ENCODE measurements around the gene MCF2L.

MCF2L gene

DNA sequence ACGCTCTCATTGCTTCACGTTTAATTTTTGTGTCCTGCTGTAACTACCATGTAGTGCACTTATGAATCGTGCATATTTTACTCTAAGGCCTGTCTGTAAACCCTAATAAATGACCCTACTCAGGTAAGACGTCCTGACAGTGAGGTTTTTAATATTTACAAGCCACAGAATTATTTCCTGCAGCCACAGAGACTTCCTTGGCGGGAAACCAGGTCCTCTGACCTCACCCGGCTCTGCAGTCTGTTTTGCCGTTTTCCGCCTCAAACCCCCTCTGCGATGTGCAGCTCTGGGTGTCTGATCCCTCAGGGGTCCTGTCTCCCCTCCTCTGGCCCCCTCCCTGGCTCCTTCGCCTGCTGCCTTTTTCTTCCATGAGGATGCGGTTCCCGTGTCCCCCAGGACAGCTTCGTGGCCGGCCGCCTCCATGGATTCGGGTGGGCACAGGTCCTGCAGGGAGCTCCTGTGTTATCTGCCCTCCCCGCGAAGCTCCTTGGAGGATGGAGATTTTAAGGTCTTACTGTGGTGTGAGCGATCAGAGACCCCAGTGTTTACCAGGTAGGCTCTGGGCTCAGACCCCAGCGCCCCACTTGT, 66.3 kb downstream of the MCF2L start:
- DNase-seq, result no peak

- no peak for DNase-seq
Measured at GRCh38 chr13:113036401-113036800, 67.4 kb downstream of the MCF2L start.

GRCh38 chr13:113040031-113040430, 71.0 kb downstream of the MCF2L start:
- DNase-seq, result no peak

DNA sequence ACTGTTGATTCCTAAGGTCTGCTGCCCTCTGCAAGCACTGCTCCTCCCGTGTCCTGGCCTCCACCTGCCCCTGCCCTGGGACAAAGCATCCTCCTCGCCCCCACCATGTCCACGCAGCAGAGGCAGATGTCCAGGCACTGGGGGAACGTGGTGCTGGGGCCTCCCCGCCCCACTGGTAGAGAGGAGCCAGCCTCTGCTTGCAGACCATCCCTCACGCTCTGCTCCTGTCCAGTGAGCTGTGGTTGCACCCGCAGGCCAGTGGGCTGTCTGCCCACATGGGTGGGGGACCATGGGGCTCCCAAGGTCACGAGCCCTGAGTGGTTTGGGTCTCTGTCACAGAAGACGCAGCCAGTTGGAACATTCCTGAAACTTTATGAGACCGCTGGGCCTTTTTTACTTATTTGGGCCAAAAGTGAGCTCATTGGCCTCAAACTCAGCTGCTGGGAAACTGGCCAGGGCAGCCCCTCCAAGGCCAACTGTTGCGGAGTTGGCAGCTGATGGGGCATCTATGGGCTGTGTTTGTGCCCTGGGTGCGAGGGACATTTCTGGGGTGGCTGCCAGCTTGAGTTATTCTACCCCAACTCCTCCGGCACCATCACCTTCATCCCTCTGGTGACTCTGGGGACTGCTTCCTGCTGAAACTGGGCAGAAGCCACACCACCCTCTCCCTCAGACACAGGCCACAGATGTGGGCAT, 71.7 kb downstream of the MCF2L start:
- no peak for DNase-seq

GRCh38 chr13:113041293-113041690, 72.3 kb downstream of the MCF2L start:
- no peak for DNase-seq

DNA sequence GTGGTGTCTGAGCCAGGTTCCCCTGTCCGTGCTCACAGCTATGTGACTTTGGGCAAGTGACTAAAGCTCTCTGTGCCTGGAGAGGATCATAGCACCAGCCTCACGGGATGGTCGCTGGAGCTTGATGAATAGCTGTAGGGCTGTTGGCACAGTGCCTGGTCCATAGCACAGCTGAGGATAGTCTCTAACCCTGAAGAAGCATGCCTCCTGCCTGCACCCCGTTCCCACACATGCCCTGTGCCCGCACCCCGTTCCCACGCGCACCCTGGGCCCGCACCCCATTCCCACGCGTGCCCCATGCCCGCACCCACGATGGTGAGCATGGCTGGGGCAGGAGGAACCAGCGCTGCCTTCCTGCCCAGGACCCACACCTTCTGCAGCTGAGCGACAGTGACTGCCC, 72.9 kb downstream of the MCF2L start:
- DNase-seq, result no peak

DNA sequence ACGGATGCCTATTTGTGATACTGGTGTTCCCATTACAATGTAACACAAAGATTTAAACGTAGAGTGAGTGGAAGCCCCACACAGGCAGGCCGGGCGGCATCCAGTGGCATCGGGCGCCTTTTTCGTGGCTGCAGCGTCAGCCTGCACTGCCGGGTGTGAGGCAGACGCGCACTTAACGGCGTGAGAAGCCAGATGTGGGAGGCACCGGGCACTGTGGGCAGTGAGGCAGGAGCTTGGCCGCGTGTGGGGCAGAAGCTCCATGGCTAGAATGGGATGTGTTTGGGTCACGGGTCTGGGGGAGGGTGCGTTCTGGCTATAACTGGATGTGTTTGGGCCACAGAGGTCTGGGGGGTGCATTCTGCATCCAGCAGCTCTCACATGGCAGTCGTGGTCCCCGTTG, 73.4 kb downstream of the MCF2L start:
- DNase-seq, result no peak

DNA sequence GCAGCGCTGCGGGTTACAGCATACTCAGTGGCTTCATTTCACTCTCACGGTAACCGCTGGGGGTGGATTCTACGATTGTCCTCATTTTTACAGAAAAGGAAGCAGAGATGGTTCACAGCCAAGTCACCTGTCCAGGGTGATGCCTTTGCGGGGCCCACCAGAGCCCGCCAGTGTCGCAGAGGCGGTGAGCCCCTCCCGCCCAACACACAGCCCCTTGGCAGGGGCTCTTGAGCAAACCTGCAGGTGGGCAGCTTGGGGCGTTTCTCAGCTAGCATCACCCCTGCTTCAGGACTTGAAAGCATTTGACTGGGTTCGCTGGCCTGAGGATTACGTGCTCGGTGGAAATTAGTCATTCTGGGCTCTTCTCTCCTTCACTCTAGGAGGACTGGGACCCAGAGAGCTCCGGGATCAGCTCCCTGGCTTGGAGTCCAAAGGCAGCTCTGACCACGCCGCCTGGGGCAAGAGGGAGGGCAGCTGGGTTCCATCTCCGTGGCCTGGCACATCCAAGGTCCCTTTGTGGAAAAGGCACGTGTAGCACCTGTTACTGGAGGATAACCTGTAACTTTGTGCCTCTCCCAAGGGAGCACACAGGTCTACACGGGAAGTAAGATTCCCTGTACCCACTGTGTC, 74.1 kb downstream of the MCF2L start:
- no peak for DNase-seq

GRCh38 chr13:113043931-113044330, 74.9 kb downstream of the MCF2L start:
- no peak for DNase-seq

- no peak for DNase-seq
Measured at GRCh38 chr13:113044391-113045114, 75.5 kb downstream of the MCF2L start.

DNA sequence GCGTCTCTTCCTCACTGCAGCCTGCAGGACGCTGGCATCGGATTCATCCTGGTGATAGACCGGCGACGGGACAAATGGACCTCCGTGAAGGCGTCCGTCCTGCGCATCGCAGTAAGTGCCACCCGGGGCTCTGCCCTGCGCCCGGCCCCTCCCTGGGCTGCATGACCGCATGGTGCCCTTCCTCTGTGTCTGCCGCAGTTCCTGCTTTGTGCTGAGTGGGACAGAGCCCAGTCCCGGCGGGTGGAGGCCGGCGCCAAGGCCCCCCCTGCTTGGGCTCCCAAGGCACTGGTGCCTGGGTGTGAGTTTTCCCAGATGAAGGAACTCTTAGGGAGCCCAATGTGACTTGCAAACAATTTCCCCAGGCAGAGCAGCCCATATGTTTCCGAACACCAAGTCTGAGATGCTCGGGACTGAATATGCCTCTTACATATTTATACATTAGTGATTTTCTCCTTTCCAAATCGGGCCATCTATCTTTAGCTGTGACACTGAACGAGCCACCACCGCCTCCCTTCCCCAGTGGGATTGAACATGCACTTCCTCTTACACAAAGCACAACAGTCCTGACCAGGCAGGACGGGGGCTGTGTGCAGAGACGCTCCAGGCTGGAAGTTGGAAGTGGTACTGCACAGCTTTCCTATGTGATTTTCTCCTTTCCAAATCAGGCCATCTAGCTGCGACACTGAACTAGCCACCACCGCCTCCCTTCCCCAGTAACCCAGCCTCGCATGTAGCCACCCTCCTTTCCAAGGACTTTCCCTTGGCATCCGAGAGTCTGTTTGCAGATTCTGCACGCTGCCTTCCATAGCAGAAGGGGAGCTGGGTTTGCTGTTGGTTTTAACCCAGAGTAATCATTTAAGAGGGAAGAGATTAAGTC, 76.5 kb downstream of the MCF2L start:
- DNase-seq, result no peak

DNA sequence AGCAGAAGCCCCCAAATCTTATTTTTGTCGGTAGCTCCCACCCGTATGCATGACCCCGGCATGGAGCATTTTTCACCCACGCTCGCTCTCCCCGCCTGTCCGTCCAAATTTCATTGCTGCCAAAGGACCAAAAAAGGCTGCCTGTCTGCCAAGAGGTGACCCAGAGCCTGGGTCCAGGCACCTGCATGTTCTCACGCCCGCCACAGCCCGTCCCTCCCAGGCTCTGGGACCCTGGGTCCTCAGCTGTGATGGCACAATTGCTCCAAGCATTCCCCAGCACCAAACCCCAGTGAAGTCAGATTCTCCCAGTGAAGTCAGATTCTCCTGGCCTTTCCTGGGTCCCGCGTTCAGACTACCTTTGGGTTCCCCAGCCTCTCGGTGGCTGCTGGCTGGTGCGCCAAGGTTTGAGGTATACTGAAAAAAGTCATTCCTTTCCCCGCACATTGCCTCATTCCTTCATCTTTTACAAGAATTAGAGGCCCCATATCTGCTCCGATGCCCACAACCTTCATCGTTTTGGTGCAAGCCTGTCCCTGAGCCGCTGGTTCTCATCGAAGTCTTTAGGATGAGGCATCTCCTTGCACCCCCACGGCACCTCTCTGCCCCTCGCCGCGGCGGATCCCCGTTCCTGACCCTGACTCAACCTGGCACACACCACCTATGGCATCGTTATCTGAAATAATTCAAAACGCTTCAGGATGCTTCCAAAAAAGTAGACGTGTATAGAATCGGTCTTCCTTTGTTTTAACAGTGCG, 77.3 kb downstream of the MCF2L start:
- DNase-seq, result no peak

DNA sequence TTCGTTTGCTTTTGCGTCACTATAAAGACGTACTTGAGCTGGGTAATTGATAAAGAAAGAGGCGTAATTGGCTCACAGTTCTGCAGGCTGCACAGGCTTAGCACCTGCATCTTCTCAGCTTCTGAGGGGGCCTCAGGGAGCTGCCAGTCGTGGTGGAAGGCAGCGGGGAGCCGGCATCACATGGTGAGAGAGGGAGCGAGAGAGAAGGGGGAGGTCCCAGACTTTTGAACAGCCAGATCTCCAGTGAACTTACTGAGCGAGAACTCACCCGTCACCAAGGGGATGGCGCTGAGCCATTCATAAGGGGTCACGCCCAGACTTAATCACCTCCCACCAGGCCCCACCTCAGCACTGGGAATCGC, 77.8 kb downstream of the MCF2L start:
- no peak for DNase-seq

- DNase-seq, result no peak
Measured at GRCh38 chr13:113047587-113047986, 78.6 kb downstream of the MCF2L start.

DNA sequence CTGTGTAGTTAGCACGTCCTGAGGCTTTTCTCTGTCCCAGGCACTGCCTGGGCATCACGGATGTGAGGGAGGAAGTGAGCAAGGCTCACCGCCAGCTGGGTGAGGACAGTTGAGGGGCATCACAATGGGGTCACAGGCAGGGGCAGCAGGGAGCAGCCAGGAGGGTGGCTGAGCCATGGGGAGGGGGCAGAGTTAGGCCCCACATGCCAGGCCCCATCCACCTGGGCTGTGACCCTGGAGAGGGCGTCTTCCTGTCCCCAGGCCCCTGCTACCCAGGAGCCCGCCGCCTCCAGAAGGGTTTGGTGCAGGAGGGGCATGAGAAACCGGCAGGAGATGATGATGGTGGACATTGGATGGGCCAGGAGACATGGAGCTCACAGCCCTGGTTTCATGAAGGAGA, 79.8 kb downstream of the MCF2L start:
- DNase-seq, result no peak

DNA sequence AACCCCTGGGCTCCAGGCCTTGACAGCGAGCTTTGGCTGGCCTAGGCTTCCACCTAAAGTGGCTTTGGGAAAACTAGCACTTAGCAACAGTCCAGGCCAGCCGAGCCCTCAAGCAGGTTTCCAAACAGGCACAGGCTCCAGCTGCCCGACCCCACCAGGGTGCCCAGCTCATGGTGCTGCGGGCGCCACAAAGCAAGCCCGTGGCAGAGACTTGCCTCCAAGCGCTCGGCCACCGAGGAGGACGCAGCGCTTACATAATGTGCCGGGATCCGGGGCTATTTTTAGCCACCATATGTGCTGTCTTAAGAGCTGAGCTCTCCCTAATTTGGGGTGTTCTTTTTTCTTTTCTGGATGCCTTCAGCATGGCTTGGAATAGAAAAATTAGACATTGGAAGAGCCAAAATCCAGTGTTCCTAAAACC, 80.5 kb downstream of the MCF2L start:
- DNase-seq, result no peak

DNA sequence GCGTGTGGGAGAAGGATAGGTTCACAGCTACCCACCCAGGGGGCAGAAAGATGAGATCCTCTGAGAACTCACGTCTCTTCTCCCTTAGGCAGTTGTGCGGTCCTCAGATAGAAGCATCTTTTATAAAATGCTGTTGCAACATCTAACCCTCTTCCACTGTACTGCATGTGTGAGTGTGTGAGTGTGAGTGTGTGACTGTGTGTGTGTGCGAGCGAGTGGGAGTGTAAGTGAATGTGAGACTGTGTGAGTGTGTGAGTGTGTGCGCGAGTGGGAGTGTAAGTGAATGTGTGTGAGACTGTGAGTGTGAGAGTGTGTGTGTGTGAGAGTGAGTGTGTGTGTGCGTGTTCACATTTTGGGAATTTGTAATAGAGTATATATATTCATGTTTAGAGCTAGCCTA, 81.0 kb downstream of the MCF2L start:
- DNase-seq, result no peak

- no peak for DNase-seq
Measured at GRCh38 chr13:113050734-113051431, 81.9 kb downstream of the MCF2L start.

DNA sequence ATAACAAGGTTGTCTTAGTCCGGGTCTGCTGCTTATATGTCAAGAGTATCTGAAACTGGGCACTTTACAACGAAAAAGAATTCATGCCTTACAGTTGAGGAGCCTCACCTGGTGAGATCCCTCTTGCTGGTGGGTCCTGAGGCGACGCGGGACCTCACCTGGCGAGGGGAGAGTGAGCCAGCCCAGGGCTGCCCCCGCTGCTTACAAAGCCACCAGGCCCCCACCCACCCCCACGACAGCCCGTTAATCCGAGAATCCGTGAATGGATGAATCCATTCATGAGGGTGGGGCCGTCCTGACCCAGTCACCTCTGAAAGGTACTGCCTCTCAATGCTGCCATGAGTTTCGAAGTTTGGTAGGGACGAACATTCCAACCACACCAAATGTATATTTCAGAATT, 82.6 kb downstream of the MCF2L start:
- DNase-seq, result no peak

DNA sequence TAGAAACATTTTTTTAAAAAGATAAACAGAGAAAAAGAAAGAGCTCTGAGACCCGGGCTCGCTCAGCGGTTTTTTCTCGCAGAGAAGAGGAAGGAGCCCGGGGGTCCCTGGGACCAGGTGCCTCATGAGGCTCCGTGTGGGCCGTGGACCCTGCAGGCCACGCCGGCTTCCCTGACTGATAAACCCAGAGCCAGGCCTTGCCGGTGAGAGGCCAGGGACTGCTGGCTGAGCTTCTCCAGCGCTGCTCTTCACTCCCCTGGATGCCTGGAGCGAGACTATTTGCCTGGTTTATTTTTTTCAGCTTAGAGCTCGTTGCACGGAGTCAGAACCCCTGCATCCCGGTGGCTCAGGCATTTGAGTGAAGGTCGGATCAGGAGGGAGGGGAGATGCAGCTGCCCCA, 83.2 kb downstream of the MCF2L start:
- DNase-seq, result no peak

DNA sequence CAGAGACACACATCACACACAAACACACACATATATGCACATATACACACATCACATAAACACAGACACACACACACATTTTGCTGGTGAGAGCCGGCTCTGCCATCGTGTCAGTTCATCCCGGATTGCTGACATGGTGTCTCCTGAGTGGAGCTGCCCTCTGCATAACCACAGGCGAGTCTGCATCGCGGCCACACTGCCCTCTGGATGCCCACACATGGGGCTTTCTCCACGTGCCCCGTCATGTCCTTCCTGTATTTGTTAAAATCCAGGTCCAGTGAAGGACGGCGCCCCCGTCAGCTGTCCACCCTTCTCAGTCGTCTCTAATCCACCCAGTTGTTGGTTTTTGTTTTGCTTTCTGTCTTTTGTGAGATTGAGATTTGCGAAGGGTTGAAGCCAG, 84.0 kb downstream of the MCF2L start:
- no peak for DNase-seq

DNA sequence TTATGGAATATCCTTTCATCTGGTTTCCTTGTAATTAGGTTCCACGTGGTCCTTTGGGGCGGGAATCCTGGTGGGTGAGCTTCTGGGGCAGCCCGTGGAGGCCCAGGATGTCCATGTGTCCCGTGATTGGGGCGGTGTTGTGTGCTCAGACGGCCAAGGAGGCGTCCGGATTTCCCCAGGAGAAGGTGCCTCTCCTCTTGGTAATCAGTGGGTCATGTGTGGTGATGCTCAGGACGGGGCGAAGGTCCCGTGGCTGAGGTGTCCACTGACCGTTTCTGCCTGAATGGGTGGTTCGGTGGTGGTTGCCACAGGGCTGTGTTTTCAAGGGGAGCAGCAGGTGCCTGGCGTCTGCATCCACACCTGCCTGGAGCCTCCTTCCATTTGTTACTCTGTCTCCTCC, 84.4 kb downstream of the MCF2L start:
- no peak for DNase-seq

Data from bone marrow (tissue), 2 donors.